Ureter (tissue), 1 donor: Measurements from ENCODE around the gene GREB1L. TPM values are rescaled to one million over a fixed set of nuclear protein-coding genes. Genes with fewer than 3 reads are reported as not detected.
"Not testable (repeated sequence)": the region's sequence is repeated elsewhere in the genome, so short reads cannot be mapped to it uniquely, and the experiment has no call there.

ENCODE experiments used
- DNase-seq: peaks from one replicate; pipeline ENCODE4 v3.0.0-alpha.2; 2020; ENCODE audit warnings: low spot score
- total RNA-seq: library from RNA; stranded (reverse); gene quantifications from one replicate; pipeline ENCODE4 v1.2.4, GENCODE V29; 2023
- donor health status: DM: yes; HTN: yes; CAD: no.

Gene GREB1L
- total RNA-seq, 1 donor from 2014 or later, result 0.05 TPM

DNA sequence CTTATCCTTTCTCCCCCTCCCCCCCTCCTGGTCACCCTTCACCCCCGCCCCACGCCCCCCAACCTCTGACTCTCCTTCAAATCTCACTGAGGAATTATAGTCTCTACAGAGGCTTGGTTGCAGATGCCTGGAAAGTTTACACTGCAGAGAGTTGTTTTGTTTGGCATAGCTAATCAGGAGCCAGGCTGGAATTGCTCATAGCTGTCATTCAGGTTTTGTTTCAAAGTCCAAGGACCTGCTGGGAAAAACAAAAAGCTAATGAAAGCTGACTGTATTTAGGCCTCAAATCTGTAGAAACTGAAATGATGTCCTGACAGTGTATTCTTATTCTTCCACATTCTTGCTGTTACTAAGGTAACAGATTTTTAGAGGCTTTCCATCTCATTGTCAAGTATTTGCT lies 22.6 kb downstream of the GREB1L start:
- DNase-seq, result no peak

DNA sequence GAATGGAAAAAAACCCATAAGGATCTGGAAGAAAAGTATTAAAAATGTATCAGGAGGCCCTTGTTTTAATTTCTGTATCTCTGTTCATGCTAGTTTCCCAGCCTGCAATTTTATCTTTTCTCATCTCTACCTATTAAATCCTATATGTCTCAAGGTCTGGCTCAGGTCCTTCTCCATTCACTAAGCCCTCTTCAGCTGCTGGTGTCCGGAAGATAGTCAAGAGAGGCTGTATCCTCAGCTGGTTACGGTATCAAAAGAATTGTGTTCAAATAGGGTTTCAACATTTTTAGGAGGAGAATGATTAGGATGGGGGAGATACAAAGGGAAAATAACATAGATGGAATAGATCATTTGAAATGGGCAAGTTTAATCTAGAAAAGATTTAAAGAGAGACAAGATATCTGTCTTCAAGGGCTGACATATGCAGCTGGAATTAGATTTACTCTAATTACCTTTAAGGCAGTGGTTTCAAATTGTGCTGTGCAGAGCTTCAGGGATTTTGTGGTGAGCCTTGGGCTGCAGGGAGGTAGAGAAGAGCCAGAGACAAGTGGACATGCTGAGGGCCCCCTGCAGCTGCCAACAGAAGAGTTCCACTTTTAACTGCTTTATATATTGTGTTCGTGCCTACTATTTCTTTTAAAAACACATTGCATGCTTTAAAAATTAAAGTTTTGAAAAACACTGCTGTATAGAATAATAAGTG lies 24.1 kb downstream of the GREB1L start:
- DNase-seq, result no peak

DNA sequence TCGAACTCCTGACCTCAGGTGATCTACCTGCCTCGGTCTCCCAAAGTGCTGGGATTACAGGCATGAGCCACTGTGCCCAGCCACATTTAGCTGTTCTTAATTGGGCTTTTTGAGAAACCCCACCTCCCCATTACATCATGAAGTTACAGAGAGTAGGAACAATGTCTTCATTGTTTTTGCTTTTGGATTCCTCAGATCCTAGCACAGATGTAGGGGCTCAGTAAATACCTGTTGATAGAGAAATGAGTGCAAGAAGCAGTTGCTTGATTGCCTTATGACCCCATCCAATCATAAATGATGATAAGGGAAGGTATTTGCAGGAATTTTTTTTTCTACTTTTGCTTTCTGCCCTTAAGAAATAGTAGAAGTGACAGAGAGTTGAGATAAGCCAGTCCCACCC lies 25.4 kb downstream of the GREB1L start:
- DNase-seq, result no peak

DNA sequence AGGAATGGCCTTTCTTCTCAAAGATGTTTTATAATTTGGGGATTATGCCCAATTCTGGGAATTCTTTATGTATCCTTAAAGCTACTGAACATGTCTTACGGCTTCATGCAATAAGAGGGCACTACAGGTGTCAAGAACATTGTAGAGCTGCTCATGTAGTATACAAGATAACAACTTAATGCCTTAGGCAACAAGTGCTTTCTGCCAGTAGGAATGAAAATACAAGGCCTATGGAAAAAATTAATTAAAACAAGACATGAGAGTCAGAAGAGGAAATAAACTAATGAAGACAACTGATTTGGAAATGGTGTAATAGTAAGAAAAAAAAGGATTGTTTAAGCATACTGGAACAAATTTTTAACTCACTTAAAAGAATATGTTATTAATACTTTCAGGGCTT lies 27.3 kb downstream of the GREB1L start:
- DNase-seq, result no peak

DNA sequence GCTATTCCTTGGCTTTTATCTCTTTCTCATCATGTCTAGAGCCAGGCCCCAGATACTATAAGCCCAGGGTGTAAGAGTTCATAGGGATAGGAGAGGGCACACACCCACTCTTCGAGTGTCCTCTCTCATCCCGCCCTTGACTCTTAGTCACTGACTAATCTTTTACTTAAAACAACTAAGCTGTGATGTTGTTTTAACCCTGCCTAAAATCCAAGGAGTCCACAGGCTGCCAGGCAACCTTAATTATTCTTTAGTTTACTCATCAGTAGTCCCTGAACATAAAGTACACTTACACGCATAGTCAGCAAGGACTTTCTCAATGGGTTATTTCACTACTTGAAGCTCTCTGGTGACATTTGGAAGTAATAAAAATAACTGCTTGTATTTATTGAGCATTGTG lies 28.4 kb downstream of the GREB1L start:
- no peak for DNase-seq

DNA sequence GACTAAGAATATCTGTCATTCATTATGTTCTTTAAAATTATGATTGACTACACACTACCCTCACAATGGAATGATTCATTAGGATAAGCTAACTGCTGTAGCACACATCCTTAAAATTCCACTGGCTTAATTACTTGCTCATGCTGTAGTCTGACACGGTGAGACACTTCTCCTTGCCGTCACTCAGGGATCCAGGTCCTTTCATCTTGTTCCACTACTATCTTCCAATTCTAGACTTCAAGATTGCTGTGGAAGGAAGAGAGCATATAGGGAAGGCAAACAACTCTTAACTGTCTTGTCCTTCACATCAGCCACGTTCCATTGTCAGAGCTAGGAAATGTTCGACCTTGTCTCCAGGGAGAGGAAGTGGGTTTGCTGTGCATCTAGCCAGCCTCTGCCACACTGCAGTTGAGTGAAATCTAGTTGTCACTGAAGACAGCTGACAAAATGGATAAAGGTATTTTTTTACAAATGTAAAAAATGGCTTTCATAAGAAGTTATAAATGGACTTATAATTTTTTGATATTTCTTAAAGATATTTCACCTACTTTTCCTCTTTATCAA lies 30.1 kb downstream of the GREB1L start:
- DNase-seq, result no peak

DNA sequence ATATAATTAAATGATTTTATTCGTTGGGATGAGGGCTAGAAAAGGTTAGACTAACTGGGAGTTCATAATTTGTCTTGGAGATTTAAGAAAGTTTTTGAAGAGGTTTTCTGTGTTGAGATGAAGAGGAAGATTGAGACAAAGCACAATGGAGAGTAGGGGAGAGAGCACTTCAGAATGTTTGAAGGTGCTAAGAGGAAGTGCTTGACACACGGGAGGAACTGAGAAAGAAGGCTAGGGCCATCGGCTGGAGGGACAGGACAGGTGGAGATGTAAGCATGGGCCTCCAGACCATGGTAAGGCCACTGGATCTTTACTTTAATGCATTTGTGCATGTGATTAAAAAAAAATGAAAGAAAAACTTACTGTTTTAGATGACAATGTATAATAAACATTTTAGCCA lies 31.5 kb downstream of the GREB1L start:
- DNase-seq, result no peak

DNA sequence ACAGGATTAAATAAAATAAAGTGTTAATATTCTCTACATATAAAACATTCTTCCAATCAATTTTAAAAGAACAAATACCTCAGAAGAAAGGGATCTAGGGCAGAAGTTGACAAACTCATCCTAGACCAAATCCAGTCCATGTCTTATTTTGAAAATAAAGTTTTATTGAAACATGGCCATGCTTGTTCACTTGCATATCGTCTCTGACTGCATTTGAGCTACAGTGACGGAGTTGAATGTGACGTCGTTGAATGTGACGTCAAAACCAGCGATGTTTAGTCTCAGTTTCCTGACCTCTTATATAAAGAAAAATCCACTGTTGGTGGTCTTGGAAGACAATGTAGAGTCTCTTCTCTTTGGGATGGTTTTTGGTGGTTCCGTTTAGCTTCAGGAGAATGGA lies 33.6 kb downstream of the GREB1L start:
- DNase-seq, result no peak

DNA sequence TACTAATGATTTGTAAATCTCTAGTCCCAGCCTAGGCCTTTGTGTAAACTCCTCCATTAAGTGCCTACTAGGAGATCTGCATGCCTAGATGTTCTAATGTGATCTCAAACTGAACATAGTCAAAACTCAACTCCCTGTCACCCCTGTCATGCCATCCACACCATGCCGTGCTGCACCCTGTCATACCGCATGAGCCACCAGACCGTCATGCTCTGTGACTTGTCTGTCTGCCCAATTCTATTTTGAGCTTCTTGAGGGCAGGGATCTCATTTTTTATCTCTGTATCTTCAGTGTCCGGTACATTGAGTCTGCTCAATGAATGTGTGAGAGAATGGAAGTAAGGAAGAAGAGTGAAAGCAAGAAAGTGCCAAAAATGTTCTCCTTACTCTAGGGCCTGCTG lies 35.5 kb downstream of the GREB1L start:
- DNase-seq, result no peak

DNA sequence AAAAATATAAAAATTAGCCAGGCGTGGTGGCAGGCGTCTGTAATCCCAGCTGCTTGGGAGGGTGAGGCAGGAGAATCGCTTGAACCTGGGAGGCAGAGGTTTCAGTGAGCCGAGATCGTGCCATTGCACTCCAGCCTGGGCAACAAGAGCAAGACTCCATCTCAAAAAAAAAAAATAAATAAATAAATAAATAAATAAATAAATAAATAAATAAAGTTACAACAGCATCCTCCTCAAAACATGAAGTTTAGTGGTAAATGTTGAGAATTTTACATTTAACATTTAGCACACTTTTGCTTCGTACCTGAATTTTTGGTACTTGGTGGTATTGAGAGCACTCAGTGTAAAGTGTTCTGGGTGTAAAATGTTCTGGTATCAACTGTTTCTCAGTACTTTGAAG lies 36.2 kb downstream of the GREB1L start:
- DNase-seq, result not testable (repeated sequence)

DNA sequence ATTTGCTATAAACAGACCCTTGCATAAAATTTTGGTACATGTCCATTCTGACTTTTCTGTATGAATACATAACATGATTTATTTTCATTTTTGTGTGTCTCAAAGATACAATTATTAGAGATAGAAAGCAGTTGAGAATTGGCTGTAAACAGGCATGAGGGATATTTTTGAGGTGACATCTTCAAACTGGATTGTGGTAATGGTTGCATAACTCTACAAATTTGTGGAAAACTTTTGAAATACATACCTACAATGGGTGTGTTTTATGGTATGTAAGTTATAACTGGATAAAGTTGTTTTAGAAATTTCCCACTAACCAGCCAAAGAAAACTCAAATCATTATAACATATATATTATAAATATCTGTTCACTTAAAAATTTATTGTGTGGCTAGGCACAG lies 39.6 kb downstream of the GREB1L start:
- DNase-seq, result no peak

DNA sequence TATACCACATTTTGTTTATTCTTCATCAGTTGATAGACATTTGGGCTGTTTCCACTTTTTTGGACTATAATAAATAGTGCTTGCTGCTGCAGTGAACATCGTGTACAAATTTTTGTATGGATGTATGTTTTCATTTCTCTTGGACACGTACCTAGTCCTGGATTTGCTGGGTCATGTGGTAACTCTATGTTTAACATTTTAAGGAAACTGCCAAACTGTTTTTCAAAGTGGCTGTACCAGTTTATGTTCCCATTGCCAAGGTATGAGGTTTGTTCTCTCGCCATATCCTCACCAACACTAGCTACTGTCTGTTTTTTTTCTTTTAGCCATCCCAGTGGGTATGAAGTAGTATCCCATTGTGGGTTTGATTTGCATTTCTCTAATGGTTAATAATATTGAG lies 42.5 kb downstream of the GREB1L start:
- no peak for DNase-seq

DNA sequence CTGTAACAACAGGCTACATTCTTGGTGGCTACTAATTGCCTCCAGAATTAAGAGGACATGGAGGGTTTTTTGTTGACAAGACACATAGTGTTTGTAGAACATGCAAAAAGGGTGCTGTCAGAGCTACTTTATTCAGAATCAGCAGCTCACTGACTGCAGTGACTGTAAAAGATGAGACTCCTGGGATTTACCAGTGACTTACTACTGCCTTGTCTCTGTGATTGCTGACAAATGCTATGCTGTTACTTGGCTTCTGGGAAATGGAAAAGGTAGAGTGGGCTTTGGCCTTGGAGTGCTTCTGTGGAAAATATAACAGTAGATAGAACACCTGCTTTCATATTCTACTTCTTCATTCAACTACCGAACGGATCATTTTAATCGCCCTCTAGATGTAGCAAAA lies 47.8 kb downstream of the GREB1L start:
- no peak for DNase-seq

DNA sequence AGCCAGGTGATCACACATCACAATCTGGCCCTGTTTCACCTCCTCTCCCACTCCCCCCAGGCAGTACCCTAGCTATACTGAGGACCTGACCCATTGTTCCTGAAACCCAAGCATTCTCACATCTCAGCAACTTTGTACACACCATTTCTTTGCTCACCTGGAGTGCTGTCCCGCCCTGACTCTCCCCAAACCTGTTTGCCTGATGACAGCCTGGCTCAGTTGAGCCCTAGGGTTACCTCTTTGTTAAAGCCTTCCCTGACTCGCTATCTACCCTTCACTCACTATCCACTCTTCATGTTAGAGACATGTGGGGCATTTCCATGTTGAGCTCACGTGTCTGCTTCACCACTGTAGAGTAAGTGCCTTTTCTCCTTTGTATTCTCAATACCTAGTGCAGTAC lies 49.1 kb downstream of the GREB1L start:
- no peak for DNase-seq

DNA sequence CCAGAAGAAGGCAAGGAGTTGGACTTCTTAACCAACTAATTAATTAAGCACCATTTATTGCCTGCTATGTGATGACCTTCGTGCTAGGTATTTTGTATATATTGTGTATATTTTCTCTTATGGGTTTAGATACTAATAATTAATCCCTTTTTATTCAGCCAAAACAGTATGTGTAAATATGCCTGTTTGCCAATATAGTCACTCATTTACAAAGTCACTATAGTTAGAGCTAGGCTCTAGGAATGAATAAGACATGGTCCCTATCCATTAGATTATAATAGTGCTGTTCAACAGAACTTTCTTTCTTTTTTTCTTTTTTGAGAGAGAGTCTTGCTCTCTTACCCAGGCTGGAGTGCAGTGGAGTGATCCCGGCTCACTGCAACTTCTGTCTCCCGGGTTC lies 51.4 kb downstream of the GREB1L start:
- no peak for DNase-seq

DNA sequence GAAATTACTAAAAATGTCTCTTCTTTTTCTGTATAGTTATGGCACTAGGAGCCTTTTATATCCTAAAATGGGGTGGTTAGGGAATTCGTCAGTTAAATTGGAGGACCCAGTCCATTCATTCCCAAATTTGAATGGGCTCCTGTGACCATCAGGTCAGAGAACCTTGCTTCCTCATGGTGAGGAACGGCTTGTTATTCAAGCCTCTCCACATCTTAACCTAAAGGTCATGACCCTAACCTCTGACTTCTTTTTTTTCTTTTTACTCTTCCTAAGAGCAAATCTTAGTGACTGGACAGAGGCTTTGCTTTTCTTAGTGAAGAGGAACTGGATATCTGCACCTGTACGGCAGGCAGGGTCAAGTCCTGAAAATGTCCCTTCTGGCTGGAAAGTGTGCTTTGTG lies 53.1 kb downstream of the GREB1L start:
- no peak for DNase-seq

DNA sequence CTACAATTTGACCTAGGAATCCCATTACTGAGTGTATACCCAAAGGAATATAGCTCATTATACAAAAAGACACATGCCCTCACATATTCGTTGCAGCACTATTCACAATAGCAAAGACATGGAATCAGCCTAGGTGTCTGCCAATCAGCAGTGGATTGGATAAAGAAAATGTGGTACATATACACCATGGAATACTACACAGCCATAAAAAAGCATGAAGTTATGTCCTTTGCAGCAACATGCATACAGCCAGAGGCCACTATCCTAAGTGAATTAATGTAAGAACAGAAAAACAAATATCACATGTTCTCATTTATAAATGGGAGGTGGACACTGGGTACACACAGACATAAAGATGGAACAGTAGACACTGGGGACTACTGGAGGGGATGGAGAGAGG lies 54.0 kb downstream of the GREB1L start:
- DNase-seq, result no peak

DNA sequence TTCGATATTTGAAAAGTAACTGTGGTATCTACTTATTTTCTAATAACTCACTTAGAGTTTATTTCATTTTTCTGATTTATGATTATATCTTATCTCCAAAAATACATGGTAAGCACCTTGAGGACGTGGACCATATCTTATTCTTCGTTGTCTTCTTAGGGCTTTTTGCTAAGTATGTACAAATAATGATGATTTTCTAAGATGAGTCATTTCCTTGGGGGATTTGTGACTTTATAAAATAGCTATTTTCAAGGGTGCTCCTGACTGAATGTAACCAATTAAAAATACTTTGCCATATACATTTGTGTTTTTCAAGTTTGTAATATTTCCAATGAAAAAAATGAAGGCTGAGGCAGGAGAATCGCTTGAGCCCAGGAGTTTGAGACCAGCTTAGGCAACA lies 56.3 kb downstream of the GREB1L start:
- no peak for DNase-seq

DNA sequence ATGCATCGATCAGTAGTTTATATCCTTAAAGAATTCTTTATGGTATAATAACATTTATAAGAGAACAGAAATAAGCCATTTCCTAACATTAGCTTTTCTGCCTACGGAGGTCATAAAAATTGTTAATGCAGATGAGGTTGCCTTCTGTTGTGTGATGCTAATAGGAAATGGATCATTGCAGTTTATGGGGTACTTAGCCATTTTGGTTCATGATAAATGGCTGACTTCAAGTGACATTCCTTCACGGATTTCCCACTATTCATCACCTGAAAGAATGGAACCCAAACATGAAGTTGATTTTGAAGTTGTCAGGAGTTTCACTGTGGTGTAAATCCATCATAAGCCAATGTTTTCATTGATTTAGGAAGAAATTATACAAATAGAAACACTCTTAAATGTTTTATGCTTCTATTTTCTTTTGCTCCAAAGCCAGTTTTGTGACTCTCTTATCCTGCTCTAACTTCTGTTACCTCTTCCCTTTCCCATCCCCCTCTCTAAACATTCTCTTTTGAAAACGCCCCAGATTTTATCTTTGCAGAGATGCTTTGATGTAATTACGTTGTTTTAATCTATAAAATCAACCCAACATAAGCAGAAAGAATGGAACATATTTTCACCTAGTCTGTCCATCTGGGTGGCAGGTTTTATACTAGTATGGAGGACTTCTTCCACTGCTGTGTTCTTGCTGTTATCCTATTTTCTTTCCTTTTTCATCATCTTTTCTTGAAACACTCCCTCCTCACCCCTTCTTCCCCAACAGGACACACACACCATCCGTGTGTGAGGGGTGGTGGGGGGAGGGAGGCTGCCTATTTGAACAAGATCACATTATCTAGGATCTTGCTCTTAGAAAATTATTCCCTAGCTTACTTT lies 58.2 kb downstream of the GREB1L start:
- DNase-seq, result no peak

DNA sequence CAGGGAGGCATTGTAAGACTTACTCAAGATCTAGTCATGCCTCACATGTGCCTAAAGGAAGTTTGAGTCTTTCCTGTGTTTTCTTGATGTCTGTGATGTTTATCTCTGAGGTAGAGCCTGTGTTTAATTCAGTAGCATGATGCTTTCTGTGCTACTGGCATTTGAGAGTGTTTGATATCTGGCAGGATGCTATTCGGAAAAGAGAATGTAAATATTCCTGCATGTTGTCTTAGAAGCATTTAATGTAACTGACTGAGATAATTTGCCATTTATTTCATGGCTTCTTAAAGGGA lies 58.8 kb downstream of the GREB1L start:
- no peak for DNase-seq

DNA sequence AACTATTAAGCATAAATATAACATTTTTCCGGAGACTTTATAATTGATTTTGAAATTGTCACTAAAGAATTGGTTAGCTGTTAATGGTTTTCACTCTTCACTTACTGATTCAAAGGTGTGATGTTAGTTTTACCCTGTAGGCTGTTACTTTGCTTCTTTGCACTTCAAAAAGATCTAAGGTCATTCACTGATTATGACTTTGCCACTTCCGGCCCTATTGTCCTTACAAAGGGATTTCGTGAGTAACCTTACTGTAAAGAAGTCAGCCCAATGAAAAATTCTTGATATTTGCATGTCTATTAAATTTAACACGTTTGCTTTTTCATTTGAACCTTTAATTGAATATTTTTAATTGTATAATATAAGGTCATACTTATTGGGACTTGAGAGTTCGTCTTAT lies 61.4 kb downstream of the GREB1L start:
- DNase-seq, result no peak

DNA sequence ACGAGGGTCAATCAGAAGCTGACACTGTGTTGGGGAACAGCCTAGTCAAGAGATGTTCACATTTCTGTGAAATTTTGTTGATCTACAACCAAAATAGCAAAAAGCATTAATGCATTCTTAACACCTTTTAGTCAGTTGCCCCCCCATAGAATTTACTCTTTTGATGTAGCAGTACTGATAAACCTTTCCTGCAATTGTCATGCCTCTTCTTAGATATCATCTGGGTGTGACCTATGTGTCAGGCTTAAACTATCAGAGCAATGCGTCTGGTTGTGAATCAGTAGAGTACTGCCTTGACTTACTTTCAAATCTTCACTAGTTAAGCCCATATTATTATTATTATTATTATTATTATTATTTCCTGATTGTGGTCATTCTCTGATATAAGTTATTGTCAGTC lies 61.9 kb downstream of the GREB1L start:
- DNase-seq, result no peak

DNA sequence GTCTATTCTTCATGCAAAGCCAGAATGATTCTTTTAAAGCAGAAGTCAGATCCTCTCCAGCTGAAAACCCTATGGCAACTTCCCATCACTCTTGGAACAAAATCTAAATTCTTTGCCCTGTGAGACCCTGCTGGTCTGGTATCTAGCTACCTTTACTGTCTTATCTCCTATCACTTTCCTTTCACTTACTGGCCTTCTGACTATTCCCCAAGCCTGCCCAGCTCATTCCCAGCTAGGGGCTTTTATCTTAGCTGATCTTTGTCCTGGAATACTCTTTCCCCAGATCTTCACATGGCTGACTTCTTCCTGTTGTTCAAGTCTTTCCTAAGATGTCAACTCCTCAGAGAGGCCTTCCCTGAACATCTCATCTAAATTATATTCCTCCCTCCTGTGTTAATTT lies 63.6 kb downstream of the GREB1L start:
- DNase-seq, result no peak
